Activated B cell treated with CpG ODN at 0.5 μM for 24 hours (primary cell): ENCODE measurements around the gene LSM2. TPM values are rescaled to one million over a fixed set of nuclear protein-coding genes. Genes with fewer than 3 reads are reported as not detected.

Experiments
- ATAC-seq: fragments of 200-7000 bp; cut with Tn5 transposase; one replicate; pipeline ENCODE4 v1.10.0; 2021; ENCODE audit warnings: low read depth, mild to moderate bottlenecking, moderate library complexity
- CTCF ChIA-PET: fragments of 350-600 bp; sonication (Branson Sonifier 250); formaldehyde crosslinking; loops from one replicate; lab custom pipeline; 2021; ENCODE audit warnings: antibody characterized with exemption; lab: Charles Lee
- POLR2A ChIA-PET: fragments of 350-600 bp; sonication (Branson Sonifier 250); formaldehyde crosslinking; loops from one replicate; lab custom pipeline; 2021; ENCODE audit warnings: antibody characterized with exemption; lab: Charles Lee
- DNase-seq: peaks from one replicate; pipeline ENCODE4 v3.0.0; 2022
- H3K27ac Mint-ChIP-seq: one replicate; pipeline ENCODE4 v1.8.0; 2020; ENCODE audit warnings: mixed read lengths
- H3K27me3 Mint-ChIP-seq: one replicate; pipeline ENCODE4 v1.8.0; 2021; ENCODE audit warnings: mixed read lengths
- H3K36me3 Mint-ChIP-seq: one replicate; pipeline ENCODE4 v1.8.0; 2021; ENCODE audit warnings: low read depth, mixed read lengths
- H3K4me1 Mint-ChIP-seq: one replicate; pipeline ENCODE4 v1.8.0; 2021; ENCODE audit warnings: mixed read lengths
- H3K4me3 Mint-ChIP-seq: one replicate; pipeline ENCODE4 v1.8.0; 2020; ENCODE audit warnings: mild to moderate bottlenecking, mixed read lengths
- H3K9me3 Mint-ChIP-seq: one replicate; pipeline ENCODE4 v1.8.0; 2020; ENCODE audit warnings: mixed read lengths
- CTCF ChIP-seq: fragments of 200-600 bp; IDR thresholded peaks from one replicate; pipeline ENCODE4 v1.8.0; 2022; ENCODE audit warnings: antibody characterized with exemption, mild to moderate bottlenecking
- intact Hi-C: fragments of 100-400 bp; cut with micrococcal nuclease; formaldehyde crosslinking; loops from one replicate; pipeline ENCODE4 v1.15.1; 2024
- total RNA-seq: library from RNA; stranded (reverse); gene quantifications from 2 replicates; pipeline ENCODE4 v1.2.3, GENCODE V29; 2022

Gene LSM2
- total RNA-seq, 1 donor from 2014 or later, result 61.8 TPM

DNA sequence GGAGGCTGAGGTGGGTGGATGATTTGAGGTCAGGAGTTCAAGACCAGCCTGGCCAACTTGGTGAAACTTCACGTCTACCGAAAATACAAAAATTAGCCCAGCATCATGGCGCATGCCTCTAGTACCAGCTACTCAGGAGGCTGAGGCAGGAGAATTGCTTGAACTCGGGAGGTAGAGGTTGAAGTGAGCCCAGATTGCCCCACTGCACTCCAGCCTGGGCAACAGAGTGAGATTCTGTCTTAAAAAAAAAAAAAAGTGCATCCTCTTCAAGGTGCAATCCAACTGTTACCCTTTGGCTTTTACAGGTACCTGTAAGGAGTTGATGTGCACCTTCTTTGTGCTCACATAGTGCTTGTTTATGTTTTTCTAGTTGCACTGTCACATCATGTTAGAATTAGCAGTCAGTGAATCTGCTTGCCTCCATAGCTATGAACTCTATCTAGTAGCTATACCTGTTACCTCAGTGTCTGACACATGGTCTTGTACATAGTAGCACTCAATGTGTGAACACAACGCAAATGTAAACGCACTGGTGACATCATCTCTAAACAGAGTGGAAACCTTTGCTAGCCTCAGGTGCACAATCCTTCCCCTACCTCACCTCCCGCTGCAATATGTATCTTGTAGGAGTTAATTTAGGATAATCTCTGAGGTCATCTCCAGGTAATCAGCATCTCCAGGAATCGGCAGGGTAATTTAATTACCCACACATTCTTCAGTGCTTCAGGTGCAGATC lies 57.3 kb downstream of the LSM2 start:
- POLR2A ChIA-PET, result interaction anchor here (0.5 to 1.1 kb wide), 5 partner anchors 10 to 102 kb away, joined by 3 to 11 read pairs (median 4); partner anchors contain the start of gene MSH5
- CTCF ChIA-PET, result interaction anchor here (1.1 kb wide), 1 partner anchor 21 kb away, joined by 4 read pairs; no protein-coding TSS in a partner anchor

More for the DNA sequence above, 57.3 kb downstream of the LSM2 start:
- Mint-ChIP-seq H3K36me3 (peaks cover 13% of the 10 kb centered on the region), H3K27me3 (no peaks in the 10 kb centered on the region), H3K27ac (no peak overlapping the region), H3K9me3 (no peaks in the 10 kb centered on the region), H3K4me3 (no peak overlapping the region), H3K4me1 (no peaks in the 10 kb centered on the region)
- ATAC-seq (no peak), DNase-seq (no peak)
- TF ChIP-seq CTCF, result no peak
- intact Hi-C loops, result no loop called here

Other genes with a start within 250 kb of the LSM2 start
- 60.4 and 66.0 TPM in 2 replicates for gene LTA, start 234.7 kb downstream of the LSM2 start, total RNA-seq
- 135 and 139 TPM in 2 replicates for gene TNF, start 231.4 kb downstream of the LSM2 start, total RNA-seq
- 155 and 177 TPM in 2 replicates for gene LTB, start 224.5 kb downstream of the LSM2 start, total RNA-seq
- 7.8 and 8.4 TPM in 2 replicates for gene LST1, start 220.7 kb downstream of the LSM2 start, total RNA-seq
- gene NCR3, start 214.0 kb downstream of the LSM2 start, total RNA-seq, result 10.0 and 11.2 TPM in 2 replicates
- 1.4 and 2.0 TPM in 2 replicates for gene AIF1, start 191.7 kb downstream of the LSM2 start, total RNA-seq
- gene PRRC2A, start 186.3 kb downstream of the LSM2 start, total RNA-seq, result 246 and 283 TPM in 2 replicates
- gene BAG6, start 154.3 kb downstream of the LSM2 start, total RNA-seq, result 309 and 327 TPM in 2 replicates
- gene APOM, start 151.1 kb downstream of the LSM2 start, total RNA-seq, result 2.2 and 2.4 TPM in 2 replicates
- 29.0 and 29.3 TPM in 2 replicates for gene C6orf47, start 146.2 kb downstream of the LSM2 start, total RNA-seq
- 23.0 and 24.2 TPM in 2 replicates for gene GPANK1, start 142.0 kb downstream of the LSM2 start, total RNA-seq
- gene CSNK2B, start 140.9 kb downstream of the LSM2 start, total RNA-seq, result 190 and 191 TPM in 2 replicates
- gene LY6G5B, start 137.0 kb downstream of the LSM2 start, total RNA-seq, result 23.2 and 33.1 TPM in 2 replicates
- 0.29 and 0.73 TPM in 2 replicates for gene LY6G5C, start 125.9 kb downstream of the LSM2 start, total RNA-seq
- 49.3 and 59.1 TPM in 2 replicates for gene ABHD16A, start 103.6 kb downstream of the LSM2 start, total RNA-seq
- gene LY6G6F, start 100.1 kb downstream of the LSM2 start, total RNA-seq, result not detected in 2 replicates
- not detected in 2 replicates for gene LY6G6D, start 91.6 kb downstream of the LSM2 start, total RNA-seq
- not detected in 2 replicates for gene LY6G6C, start 85.2 kb downstream of the LSM2 start, total RNA-seq
- 0.12 TPM in 1 of 2 replicates, not detected in the other for gene MPIG6B, start 83.6 kb downstream of the LSM2 start, total RNA-seq
- gene DDAH2, start 77.7 kb downstream of the LSM2 start, total RNA-seq, result 30.7 and 32.5 TPM in 2 replicates
- gene CLIC1, start 70.4 kb downstream of the LSM2 start, total RNA-seq, result 374 and 397 TPM in 2 replicates
- gene MSH5, start 67.0 kb downstream of the LSM2 start, total RNA-seq, result 35.4 and 47.3 TPM in 2 replicates
- gene SAPCD1, start 44.3 kb downstream of the LSM2 start, total RNA-seq, result 7.7 and 9.0 TPM in 2 replicates
- gene VWA7, start 29.6 kb downstream of the LSM2 start, total RNA-seq, result 1.6 and 2.9 TPM in 2 replicates
- 136 and 140 TPM in 2 replicates for gene VARS1, start 11.2 kb downstream of the LSM2 start, total RNA-seq
- 1.2 and 2.1 TPM in 2 replicates for gene HSPA1L, start 8.3 kb upstream of the LSM2 start, total RNA-seq
- 27.1 and 28.1 TPM in 2 replicates for gene HSPA1A, start 8.6 kb upstream of the LSM2 start, total RNA-seq
- gene HSPA1B, start 20.8 kb upstream of the LSM2 start, total RNA-seq, result 23.7 and 30.4 TPM in 2 replicates
- 18.3 and 19.2 TPM in 2 replicates for gene NEU1, start 55.9 kb upstream of the LSM2 start, total RNA-seq
- gene SLC44A4, start 72.0 kb upstream of the LSM2 start, total RNA-seq, result 0.17 TPM in 1 of 2 replicates, not detected in the other
- gene EHMT2, start 90.7 kb upstream of the LSM2 start, total RNA-seq, result 49.9 and 58.4 TPM in 2 replicates
- gene ZBTB12, start 95.1 kb upstream of the LSM2 start, total RNA-seq, result 4.8 and 5.5 TPM in 2 replicates
- 0.78 and 0.95 TPM in 2 replicates for gene C2, start 120.8 kb upstream of the LSM2 start, total RNA-seq
- gene CFB, start 139.1 kb upstream of the LSM2 start, total RNA-seq, result 0.29 TPM in 1 of 2 replicates, not detected in the other
- gene NELFE, start 152.0 kb upstream of the LSM2 start, total RNA-seq, result 57.9 and 63.3 TPM in 2 replicates
- 95.8 and 102 TPM in 2 replicates for gene SKIC2, start 152.2 kb upstream of the LSM2 start, total RNA-seq
- 23.7 and 29.4 TPM in 2 replicates for gene DXO, start 165.2 kb upstream of the LSM2 start, total RNA-seq
- 4.6 and 6.8 TPM in 2 replicates for gene C4A, start 175.1 kb upstream of the LSM2 start, total RNA-seq
- 5.1 and 5.3 TPM in 2 replicates for gene C4B, start 207.8 kb upstream of the LSM2 start, total RNA-seq
- gene CYP21A2, start 231.4 kb upstream of the LSM2 start, total RNA-seq, result 0.10 TPM in 1 of 2 replicates, not detected in the other